Fibroblast of the conjunctiva (primary cell): ENCODE data around the gene CALM3.
A peak's percentile ranks its signal among the peaks of the same experiment; 100 is the strongest.
"Not testable (repeated sequence)": the region's sequence is repeated elsewhere in the genome, so short reads cannot be mapped to it uniquely, and the experiment has no call there.

Source experiments
- DNase-seq: peaks from one replicate; pipeline ENCODE4 v3.0.0-alpha.2; 2010; ENCODE audit warnings: low read depth

The CALM3 gene

DNA sequence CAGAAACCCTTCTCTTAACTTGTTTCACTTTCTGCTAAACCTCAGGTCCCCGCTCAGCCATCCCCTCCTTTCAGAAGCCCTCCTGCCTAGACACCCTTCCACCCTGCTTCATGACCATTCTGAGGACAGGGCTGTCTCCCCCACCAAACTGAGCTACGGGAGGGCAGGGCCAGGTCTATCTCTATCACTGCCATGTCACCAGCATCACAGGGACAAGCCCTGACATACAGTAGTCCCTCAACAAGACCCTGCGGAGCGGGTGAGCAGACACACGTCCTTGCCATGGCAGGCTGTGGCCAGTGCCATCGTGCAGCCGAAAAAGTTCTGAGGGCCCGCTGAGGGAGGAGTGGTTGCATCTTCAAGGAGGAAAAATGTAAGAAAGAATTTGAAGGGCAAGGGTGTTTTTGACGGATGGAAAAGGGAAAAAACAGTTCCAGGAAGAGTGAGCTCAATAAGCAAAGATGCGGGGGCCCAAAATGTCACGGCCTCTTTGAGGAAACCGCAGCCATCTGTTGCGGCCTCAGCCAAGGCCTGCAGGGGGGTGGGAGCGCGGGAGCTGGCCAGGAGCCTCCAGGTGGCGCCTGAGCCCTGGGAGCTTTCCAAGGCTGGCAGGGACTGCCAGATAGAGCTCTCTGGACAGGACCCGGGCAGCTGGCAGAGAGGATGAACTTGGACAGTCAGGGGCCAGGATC lies 15.6 kb downstream of the CALM3 start:
- DNase-seq, result no peak

DNA sequence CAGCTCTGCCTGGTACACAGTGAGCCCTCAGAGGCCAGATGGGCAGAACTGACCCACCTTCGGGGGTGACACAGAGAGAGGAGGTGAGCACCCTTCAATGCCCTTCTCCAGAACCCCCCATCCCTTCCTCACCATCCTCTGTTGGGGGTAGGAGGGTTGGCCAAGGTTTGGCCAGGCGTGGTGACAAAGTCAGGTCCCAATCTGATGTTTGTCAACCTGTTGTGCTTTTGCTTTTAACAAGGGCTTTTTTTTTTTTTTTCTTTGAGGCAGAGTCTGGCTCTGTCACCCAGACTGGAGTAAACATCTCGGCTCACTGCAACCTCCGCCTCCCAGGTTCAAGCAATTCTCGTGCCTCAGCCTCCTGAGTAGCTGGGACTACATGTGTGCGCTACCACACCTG lies 16.5 kb downstream of the CALM3 start:
- DNase-seq, result no peak

DNA sequence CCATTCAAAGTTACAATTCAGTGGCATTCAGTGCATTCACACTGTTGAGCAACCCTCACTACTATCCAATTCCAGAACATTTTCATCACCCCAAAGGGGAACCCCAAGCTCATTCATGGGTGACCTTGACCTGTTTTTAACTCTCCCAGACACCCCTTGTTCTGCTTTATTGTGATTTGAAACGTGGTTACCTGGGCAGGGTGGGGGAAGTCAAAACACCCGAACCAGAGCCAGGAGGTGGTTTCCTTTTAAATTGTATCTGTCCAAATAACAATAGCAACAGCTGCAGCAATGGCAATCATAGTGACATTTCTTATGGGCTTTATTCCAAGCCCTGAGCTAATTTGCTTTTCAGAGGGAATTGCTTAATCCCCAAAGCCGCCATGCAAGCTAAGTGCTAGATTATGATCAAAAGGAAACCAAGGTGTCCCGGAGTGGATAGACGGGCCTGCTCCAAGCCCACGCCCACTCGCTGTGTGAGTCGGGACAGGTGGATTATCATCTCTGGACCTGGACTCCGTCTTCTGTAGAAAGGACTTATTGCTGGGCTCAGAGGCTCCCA lies 17.6 kb downstream of the CALM3 start:
- DNase-seq, result no peak

DNA sequence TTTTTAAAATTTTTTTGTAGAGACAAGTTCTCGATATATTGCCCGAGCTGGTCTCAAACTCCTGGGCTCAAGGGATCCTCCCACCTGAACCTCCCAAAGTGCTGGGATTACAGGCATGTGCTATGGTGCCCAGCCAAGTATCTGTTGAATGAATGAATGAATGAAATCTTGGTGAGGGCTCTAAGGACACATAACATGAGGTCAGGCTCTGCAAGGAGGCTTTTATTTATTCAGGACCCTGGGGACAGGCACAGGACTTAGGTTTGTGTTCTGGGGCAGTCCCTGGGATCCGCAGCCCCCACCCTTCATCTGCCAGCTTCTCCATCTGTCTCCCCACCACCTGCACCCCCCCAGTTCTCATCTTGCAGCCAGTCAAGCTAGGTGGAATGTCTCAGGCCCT lies 19.1 kb downstream of the CALM3 start:
- no peak for DNase-seq

DNA sequence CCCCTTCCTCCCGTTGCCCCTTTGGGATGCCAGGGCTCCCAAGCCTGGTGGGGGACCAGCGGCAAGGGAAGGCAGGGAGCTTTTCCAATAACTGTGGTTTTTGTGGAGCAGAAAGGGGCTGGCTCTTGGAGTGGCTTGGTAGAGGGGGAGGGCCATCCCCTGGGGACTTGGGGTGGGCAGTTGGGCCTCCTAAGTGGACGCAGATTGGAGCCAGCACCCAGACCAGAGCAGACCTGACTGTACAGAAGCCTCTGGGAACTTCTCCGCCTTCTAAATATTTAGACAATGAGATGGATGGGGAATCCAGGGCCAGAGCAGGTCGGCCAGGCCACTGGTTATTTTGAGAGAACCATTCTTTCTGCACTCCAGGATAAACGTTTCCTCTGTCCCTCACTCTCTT lies 19.6 kb downstream of the CALM3 start:
- DNase-seq, result no peak

DNA sequence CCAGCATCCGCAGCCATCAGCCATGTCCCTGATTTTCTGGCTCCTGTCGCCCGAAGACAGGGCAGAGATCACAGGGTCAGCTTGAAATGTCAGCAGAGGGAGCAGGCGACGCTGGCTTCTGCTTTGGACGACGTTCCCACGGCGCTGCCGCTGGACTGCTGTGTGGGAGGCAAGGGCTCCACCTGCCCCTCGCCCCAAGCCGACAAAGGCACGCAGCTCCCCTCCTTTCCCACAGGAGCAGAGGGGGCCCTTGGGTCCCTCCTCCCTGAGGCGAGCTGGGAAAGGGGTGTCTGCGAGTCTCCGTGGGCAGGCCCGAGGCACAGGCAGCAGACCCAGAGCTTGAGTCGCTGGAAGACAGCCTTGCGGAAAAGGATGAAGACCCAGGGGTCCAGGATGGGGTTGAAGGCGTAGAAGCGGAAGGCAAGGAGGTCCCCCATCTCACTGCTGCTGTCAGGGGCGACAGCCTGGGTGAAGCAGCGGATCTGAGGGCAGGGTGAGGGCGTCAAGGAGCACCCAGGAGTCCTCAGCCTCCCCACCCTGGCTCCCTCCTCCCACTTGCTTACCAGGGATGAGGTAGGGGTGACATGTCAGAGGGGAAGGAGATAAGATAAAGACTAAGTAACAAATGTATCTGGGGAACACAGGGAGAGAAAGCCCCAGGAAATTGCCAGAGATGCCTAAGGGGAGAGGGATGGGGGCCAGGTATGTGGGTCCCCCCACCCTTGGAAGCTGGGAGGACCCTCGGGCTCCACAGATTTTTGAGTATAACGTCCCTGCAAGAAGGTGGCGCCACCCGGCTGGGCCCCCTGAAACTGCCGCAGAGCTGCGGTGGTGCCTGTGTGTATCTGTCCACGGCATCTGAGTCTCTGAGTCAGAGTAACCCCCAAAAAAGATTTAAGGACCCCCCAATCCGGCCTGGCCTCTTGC lies 20.3 kb downstream of the CALM3 start:
- DNase-seq, result no peak

DNA sequence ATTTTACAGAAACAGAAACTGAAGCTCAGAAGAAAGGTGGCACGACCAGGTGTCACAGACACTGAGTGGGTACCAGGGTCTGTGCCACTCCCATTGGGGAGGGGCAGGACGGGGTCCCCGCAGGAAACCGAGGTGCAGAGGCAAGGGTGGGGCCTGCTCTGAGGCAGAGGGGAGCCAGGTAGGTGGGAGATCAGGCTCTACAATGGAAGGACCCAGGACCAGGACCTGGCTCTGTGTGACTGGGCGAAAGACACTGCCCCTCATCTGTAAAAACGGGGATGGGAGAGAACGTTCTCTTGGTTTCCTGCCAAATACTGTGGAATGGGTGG lies 21.0 kb downstream of the CALM3 start:
- DNase-seq, result no peak

DNA sequence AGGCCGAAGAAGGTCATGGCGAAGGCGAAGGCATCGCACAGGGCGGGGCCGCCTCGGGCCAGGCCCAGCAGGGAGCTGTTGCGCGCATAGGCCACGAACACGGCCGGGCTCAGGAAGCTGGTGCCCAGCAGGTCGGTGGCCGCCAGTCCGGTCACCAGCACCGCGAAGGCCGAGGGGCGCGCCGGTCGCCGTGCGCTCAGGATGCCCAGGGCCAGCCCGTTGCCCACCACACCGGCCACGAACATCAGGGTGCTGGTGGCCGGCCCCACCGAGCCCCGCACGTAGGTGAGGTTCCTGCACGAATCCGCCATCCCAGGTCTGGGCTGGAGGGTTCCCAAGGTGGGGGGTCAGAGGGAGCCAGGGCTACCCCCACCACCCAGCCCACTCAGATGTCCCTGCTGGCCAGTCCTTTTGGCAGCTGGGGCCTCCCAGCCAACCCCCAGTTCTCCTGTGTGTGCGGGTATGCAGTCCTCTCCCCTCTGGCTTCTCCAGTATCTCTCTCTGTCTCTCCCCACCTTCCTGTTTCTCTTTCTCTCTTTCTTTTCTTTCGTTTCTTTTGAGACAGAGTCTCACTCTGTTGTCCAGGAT lies 22.9 kb downstream of the CALM3 start:
- DNase-seq, result no peak

DNA sequence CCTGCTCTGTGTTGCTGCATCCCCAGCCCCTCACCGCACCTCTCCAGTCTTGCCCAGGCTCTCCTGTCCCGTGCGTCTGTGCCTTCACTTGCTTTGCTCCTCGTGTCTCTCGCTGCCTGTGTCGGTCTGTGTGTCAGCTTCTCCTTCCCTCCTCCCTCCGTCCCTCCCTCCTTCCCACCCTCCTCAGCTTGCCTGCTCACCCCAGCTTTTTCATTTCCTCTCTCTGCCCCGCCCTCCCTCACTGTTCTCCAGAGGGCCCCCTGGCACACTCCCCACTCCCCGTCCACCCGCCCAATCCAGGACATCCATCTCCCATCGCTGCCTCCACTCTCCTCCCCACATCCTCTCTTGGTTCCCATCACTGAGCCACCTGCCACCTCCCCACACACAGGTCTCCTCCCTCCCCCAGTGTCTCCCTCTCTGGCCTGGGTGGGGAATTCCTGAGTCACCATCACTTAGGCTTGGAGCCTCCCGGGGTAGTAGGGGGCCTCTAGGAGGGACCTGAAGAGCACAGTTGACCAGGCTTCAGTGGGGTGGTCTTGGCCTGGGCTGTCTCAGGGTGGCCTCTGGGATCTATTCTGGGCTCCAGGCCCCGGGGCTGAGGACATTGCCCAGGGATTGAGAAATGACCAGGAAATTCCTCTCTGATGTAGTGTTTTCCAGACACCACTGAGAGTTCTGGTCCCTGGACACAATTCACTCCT lies 24.0 kb downstream of the CALM3 start, which contains the start of gene PTGIR:
PTGIR (minus strand) TSS at position 132 of the 704 bp plus-strand sequence. CDS start 864 bp downstream, outside the sequence.
- DNase-seq, result no peak

DNA sequence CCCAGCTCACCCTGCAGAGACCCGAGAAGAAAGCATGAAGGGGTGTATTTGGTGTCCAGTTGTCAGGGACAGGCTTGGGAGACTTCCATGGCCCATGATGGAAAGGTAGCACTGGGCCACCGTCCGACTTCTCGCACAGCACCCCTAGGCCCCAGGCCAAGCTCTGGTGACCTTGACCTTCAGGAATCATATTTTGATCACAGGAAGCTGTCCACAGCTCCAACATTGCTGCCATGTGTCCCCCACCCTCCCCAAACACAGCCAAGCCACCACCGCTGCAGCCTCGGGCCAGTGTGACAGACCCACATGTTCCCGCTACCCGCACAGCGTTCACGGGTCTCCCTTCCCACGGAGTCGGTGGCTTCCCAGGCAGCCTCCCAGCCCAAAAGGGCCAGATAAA lies 24.6 kb downstream of the CALM3 start:
- no peak for DNase-seq

DNA sequence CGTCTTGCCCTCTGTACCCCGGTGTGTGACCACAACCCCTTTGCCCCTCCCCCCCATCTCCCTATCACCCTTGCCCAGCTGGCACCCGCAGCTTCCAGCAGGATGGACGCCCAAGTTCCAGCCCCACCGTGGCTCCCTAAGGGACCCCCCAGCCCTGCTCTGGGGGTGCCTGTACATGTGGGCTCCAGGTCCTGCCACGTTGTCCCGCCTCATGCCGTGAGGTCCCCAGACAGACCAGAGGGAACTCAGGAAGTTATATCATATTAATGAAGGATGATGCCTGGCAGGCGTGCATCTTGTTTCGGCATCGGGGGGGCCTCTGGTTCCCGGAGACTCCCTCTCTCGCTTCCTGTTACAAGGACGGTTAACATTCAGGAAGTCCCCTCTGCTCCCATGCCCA lies 25.3 kb downstream of the CALM3 start:
- DNase-seq, result no peak

DNA sequence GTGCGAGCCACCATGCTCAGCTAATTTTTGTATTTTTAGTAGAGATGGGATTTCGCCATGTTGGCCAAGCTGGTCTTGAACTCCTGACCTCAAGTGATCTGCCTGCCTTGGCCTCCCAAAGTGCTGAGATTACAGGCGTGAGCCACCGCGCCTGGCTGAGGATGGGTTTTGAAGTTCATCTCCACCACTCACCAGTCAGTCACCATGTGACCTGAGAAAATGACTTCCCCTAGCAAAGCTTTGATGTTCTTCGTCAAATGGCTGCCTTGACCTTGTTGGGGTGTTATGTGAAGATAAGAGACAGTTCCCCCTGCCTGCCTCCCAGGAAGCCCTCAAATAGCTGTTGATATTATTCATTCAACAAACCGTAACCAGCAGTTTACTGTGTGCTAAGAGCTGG lies 27.8 kb downstream of the CALM3 start:
- not testable (repeated sequence) for DNase-seq

DNA sequence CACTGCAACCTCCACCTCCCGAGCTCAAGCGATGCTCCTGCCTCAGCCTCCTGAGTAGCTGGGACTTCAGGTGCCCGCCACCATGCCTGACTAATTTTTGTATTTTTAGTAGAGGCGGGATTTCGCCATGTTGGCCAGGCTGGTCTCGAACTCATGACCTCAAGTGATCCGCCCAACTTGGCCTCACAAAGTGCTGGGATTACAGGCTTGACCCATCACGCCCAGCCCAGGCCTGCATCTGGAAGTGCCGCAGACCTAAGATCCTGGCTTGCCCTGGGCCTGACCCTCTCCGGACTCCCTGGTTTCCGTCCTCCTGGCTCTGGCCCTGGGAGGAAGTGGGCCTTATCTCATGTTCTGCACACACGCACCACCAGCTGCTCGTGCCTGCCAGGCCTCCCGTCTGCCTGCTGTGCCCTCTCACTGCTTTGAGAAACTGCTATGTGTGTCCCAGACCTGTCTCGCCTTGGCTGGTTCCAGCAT lies 28.5 kb downstream of the CALM3 start:
- no peak for DNase-seq

DNA sequence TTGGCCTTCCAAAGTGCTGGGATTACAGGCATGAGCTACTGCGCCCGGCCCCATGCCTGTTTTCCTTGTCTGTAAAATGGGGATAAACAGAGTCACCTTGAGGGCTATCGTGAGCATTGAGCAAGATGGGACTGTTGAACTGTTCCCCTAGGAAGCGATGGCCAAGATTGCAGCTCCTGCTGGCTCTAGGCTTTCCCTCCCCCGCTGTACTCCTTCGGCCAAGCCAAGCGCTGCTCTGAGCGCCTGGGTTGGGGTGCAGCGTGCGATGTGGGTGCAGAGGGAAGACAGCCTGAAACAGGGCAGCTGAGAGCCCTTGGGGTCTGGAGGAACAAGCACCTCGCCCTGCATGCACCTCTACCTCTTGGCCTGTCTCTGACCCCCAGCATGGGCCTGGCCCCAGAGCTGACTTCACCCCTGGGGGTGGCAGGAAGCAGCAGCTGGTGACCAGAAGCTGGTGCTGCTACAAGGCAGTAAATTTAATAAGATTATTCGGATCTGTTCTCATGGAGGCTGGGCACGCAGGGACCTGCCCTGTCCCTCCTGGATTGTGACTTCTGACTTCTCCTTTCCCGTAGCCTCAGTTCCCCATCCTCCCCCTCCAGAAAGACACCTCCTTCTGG lies 29.6 kb downstream of the CALM3 start:
- DNase-seq, result no peak

DNA sequence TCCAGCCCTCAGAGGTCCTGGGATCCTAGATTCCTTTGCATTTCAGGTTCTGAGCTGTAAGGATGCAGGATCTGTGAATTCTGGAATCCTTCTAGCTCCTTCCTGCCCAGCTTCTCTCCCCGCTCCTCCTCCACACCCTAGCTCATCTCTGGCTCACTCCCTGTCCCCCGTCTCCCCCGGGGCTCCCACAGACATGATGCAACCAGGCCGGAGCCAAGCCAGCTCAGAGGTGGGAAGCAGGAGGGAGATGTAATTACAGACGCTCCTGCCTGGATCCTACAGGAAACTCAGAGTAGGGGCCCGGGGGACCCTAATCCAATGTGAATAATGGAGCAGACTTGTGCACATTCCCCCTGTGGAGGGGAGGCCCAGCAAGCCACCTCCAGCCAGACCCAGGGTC lies 30.4 kb downstream of the CALM3 start:
- no peak for DNase-seq

DNA sequence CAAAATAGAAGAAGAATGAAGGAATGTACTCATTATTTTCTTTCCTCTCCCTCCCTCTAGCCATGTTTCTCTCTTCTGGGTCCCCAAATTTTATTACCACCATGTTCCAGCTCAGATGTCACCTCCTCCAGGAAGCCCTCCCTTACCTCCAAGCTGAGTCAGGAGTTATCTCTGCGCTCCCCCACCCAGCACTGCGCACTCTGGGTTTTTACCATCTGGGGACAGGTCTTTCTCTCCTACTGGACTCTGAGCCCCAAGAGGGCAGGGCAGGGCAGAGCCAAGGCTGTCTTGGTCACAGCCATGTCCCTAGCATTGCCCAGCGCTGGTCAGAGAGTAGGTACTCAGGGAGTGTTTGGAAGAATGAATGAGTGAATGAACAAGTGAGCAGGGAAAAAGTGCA lies 32.0 kb downstream of the CALM3 start:
- no peak for DNase-seq

DNA sequence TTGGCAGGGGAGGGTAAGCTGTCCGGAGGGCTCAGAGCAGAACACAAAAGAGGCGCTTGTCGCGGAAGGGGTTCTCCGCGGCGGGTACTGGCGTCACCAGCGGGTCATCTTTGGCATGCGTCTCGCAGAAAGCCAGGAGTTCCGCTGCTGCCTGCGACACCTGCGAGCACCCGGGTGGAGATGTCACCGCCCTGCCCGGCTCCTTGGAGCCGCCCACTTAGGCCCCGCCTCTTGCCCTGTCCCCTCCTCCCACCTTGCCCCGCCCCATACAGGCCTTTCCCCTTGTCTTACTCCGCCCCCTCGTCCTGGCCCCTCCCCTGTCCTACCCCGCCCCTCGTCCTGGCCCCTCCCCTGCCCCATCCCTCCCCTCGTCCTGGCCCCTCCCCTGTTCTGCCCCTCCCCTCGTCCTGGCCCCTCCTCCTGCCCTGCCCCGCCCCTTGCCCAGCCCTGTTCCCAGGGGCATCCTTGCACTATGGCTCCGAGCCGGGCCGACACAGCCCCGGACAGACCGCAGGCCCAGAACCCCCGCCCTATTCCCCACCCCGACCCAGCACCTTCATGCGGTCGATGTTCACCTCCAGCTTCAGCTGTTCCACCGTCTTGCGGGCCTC lies 33.0 kb downstream of the CALM3 start:
- peak; percentile 75 for DNase-seq

DNA sequence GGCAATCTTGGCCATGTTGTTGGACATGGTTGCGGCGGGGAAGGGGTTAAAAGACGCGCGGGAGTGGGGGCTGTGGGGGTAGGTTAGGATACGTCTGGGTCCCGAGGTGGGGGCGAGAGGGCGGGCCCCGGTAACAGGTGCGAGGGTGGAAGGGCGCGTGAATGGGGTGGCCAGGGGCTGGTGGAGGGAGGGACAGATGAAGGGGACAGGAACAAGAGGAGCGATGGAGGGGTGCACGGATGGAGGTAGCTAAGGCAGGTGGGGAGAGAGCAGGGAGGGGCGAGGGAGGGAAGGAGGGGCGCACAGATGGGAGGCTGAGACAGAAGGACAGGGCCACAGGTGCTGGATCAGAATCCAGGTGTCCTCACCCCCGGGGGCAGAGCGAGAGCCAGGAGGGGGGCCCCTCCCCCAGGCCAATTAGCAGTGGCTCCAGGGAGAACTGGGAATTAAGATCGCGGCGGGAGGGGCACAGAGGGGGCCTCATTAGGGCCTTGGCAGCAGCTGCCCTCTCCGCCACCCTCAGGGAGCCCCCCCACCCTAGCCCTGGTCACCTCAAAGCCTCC lies 33.6 kb downstream of the CALM3 start:
- DNase-seq, result no peak

DNA sequence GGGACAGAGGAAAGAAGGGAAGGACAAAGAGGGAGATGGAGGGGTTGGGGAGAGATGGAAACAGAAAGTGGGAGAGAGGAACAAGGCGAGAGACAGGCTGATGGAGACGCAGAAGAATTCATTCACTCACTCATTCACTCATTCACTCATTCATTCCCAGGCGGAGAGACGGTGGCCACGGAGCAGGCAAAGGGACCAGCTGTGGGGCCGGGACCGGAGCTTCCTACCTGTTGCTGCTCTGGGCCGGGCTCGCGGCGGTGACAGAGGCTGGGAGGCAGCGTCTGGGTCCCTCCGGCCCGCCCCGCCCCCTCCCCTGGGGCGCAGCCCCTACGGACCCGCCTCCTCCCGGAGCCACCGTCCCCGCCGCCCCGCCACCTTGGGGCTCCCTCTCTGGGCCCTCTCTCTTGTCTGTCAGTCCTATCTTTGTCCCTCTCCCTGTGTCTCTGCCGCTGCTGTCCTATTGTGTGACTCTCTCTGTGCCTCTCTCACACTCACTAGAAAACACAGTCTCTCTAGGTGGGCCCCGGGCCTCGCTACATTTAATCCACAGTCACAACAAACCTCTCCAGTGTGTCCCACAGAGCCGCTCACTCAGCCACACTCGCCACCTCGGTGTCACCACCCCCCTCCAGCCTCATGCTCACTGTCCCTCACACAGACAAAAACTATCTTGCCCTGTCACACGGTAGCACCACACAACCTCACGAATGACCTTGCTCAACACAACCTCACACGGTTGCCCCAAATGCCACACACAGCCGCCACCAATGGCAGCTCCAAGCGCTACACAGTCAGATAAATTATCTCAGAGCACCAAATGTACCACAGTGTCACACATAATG lies 35.0 kb downstream of the CALM3 start, which contains the start of gene GNG8:
GNG8 (minus strand) TSS at position 283 of the 842 bp plus-strand sequence. CDS start 1,520 bp downstream, outside the sequence.
- no peak for DNase-seq

DNA sequence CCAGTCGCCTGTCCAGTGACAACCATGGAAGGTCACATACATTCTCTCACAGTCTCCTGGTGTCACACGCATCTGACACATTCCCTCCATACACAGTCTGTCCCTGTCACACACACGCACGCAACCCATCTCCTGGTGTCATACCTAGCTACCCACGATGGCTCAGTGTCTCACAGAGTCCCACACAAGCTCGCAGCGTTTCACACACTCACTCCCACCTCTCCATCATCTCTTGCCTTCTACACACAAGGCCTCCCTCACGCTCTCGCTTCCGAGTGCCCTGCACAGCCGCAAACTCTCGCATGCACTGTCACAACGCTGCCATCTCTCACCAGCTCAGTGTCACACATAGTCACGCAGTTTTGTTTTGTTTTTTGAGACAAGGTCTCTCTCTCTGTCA lies 36.1 kb downstream of the CALM3 start:
- DNase-seq, result no peak
